Measurements from ENCODE around the gene FAM180B. TPM values are rescaled to one million over a fixed set of nuclear protein-coding genes. Genes with fewer than 3 reads are reported as not detected.

FAM180B gene
- total and polyA plus RNA-seq, 2 of the 8 experiments (the other 6 are each of a cell fraction or from before 2014, with no cell fraction given) = 0.09 TPM; not detected in 1

DNA sequence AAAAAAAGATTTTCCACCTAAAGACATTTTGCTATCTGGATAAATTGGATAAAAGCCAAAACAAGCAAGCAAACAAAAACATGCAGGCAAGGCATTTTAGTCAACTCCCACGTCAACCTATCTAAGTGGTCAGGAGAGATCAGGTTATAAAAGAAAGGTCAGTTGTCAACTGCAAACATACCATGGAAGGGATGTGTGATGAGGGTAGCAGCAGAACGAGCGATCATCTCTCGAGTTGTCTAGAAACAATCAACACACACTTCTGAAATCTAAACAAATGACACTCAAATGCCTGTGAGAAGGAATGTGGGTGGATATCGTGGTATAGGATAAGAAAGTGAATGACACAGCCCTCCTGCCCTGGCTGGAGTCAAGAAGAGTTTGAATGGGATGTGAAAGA is 45.0 kb downstream of the FAM180B start (continued):
- TF ChIP-seq, protein P1, sequence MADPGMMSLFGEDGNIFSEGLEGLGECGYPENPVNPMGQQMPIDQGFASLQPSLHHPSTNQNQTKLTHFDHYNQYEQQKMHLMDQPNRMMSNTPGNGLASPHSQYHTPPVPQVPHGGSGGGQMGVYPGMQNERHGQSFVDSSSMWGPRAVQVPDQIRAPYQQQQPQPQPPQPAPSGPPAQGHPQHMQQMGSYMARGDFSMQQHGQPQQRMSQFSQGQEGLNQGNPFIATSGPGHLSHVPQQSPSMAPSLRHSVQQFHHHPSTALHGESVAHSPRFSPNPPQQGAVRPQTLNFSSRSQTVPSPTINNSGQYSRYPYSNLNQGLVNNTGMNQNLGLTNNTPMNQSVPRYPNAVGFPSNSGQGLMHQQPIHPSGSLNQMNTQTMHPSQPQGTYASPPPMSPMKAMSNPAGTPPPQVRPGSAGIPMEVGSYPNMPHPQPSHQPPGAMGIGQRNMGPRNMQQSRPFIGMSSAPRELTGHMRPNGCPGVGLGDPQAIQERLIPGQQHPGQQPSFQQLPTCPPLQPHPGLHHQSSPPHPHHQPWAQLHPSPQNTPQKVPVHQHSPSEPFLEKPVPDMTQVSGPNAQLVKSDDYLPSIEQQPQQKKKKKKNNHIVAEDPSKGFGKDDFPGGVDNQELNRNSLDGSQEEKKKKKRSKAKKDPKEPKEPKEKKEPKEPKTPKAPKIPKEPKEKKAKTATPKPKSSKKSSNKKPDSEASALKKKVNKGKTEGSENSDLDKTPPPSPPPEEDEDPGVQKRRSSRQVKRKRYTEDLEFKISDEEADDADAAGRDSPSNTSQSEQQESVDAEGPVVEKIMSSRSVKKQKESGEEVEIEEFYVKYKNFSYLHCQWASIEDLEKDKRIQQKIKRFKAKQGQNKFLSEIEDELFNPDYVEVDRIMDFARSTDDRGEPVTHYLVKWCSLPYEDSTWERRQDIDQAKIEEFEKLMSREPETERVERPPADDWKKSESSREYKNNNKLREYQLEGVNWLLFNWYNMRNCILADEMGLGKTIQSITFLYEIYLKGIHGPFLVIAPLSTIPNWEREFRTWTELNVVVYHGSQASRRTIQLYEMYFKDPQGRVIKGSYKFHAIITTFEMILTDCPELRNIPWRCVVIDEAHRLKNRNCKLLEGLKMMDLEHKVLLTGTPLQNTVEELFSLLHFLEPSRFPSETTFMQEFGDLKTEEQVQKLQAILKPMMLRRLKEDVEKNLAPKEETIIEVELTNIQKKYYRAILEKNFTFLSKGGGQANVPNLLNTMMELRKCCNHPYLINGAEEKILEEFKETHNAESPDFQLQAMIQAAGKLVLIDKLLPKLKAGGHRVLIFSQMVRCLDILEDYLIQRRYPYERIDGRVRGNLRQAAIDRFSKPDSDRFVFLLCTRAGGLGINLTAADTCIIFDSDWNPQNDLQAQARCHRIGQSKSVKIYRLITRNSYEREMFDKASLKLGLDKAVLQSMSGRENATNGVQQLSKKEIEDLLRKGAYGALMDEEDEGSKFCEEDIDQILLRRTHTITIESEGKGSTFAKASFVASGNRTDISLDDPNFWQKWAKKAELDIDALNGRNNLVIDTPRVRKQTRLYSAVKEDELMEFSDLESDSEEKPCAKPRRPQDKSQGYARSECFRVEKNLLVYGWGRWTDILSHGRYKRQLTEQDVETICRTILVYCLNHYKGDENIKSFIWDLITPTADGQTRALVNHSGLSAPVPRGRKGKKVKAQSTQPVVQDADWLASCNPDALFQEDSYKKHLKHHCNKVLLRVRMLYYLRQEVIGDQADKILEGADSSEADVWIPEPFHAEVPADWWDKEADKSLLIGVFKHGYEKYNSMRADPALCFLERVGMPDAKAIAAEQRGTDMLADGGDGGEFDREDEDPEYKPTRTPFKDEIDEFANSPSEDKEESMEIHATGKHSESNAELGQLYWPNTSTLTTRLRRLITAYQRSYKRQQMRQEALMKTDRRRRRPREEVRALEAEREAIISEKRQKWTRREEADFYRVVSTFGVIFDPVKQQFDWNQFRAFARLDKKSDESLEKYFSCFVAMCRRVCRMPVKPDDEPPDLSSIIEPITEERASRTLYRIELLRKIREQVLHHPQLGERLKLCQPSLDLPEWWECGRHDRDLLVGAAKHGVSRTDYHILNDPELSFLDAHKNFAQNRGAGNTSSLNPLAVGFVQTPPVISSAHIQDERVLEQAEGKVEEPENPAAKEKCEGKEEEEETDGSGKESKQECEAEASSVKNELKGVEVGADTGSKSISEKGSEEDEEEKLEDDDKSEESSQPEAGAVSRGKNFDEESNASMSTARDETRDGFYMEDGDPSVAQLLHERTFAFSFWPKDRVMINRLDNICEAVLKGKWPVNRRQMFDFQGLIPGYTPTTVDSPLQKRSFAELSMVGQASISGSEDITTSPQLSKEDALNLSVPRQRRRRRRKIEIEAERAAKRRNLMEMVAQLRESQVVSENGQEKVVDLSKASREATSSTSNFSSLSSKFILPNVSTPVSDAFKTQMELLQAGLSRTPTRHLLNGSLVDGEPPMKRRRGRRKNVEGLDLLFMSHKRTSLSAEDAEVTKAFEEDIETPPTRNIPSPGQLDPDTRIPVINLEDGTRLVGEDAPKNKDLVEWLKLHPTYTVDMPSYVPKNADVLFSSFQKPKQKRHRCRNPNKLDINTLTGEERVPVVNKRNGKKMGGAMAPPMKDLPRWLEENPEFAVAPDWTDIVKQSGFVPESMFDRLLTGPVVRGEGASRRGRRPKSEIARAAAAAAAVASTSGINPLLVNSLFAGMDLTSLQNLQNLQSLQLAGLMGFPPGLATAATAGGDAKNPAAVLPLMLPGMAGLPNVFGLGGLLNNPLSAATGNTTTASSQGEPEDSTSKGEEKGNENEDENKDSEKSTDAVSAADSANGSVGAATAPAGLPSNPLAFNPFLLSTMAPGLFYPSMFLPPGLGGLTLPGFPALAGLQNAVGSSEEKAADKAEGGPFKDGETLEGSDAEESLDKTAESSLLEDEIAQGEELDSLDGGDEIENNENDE (IDR thresholded peaks at IDR 0.05; ENCODE audit: insufficient replicate concordance, low read length) = no peak
- TF ChIP-seq POU5F1 (IDR thresholded peaks at IDR 0.05; ENCODE audit: low read depth, low read length) = no peak
- no peak for TF ChIP-seq KDM4A (IDR thresholded peaks at IDR 0.05; ENCODE audit: low read depth, low read length, severe bottlenecking)
- TF ChIP-seq, protein P2, sequence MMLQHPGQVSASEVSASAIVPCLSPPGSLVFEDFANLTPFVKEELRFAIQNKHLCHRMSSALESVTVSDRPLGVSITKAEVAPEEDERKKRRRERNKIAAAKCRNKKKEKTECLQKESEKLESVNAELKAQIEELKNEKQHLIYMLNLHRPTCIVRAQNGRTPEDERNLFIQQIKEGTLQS (IDR thresholded peaks at IDR 0.05; ENCODE audit: insufficient read depth, low read depth, low read length) = no peak
